OCI-LY7 (cell line): ENCODE measurements around the gene FNDC3B. TPM values are rescaled to one million over a fixed set of nuclear protein-coding genes. Genes with fewer than 3 reads are reported as not detected.

Source experiments
- BruUV-seq: library from RNA; stranded (reverse); fragments of 400-500 nt; replicated peaks from 2 replicates; lab custom pipeline; 2021; lab: Mats Ljungman, UMichigan
- CTCF ChIA-PET: fragments of 300-600 bp; sonication (Branson Sonifier 250); formaldehyde crosslinking; loops from one replicate; lab custom pipeline; 2022; ENCODE audit warnings: antibody characterized with exemption; ENCODE audit not compliant: unreplicated experiment; lab: Charles Lee
- POLR2A ChIA-PET: fragments of 300-600 bp; sonication (Branson Sonifier 250); formaldehyde crosslinking; loops from one replicate; lab custom pipeline; 2022; ENCODE audit warnings: antibody characterized with exemption; lab: Charles Lee
- DNase-seq: peaks from one replicate; pipeline ENCODE4 v3.0.0-alpha.2; 2015; ENCODE audit warnings: low spot score
- H2AFZ ChIP-seq: fragments of 200-600 bp; sonication (generic), shearing (Covaris generic); 2 replicates; pipeline ENCODE4 v1.6.1; 2014; ENCODE audit warnings: mild to moderate bottlenecking, antibody characterized with exemption, low read length, moderate library complexity
- H3K27ac ChIP-seq: fragments of 200-600 bp; sonication (generic); 2 replicates; pipeline ENCODE4 v1.5.1; 2014; ENCODE audit warnings: mixed run types, low read depth, mild to moderate bottlenecking, moderate library complexity, low read length, inconsistent platforms; ENCODE audit not compliant: poor library complexity, severe bottlenecking
- H3K36me3 ChIP-seq: fragments of 200-600 bp; sonication (generic); 2 replicates; pipeline ENCODE4 v1.6.1; 2014; ENCODE audit warnings: mild to moderate bottlenecking, antibody characterized with exemption, low read length, moderate library complexity, mixed read lengths; ENCODE audit not compliant: insufficient read depth
- H3K4me1 ChIP-seq: fragments of 200-600 bp; sonication (generic); 2 replicates; pipeline ENCODE4 v1.5.1; 2014; ENCODE audit warnings: mild to moderate bottlenecking, low read length; ENCODE audit not compliant: insufficient read depth, poor library complexity, severe bottlenecking
- H3K4me2 ChIP-seq: fragments of 200-600 bp; sonication (generic); 2 replicates; pipeline ENCODE4 v1.6.1; 2014; ENCODE audit warnings: mild to moderate bottlenecking, low read length
- H3K4me3 ChIP-seq: fragments of 200-600 bp; sonication (generic); 2 replicates; pipeline ENCODE4 v1.5.1; 2014; ENCODE audit warnings: mild to moderate bottlenecking, low read depth, low read length; ENCODE audit not compliant: poor library complexity, severe bottlenecking
- H3K79me2 ChIP-seq: fragments of 200-600 bp; sonication (generic); 2 replicates; pipeline ENCODE4 v1.6.1; 2016; ENCODE audit warnings: low read depth, mild to moderate bottlenecking, low read length, moderate library complexity, mixed read lengths; ENCODE audit not compliant: insufficient read depth
- H3K9me2 ChIP-seq: fragments of 200-600 bp; sonication (generic); 2 replicates; pipeline ENCODE4 v1.6.1; 2016; ENCODE audit warnings: mild to moderate bottlenecking, low read length, mixed read lengths; ENCODE audit not compliant: insufficient read depth
- H3K9me3 ChIP-seq: fragments of 200-600 bp; sonication (generic); 2 replicates; pipeline ENCODE4 v1.6.1; 2014; ENCODE audit warnings: mild to moderate bottlenecking, mixed run types, low read length, mixed read lengths
- H4K20me1 ChIP-seq: fragments of 200-600 bp; sonication (generic); 2 replicates; pipeline ENCODE4 v1.6.1; 2014; ENCODE audit warnings: mild to moderate bottlenecking, antibody characterized with exemption, low read length, moderate library complexity, mixed read lengths; ENCODE audit not compliant: insufficient read depth
- EZH2phosphoT487 ChIP-seq: fragments of 200-600 bp; sonication (generic); IDR thresholded peaks from 2 replicates; pipeline ENCODE4 v1.6.1; 2018; ENCODE audit warnings: low read depth, borderline replicate concordance, mild to moderate bottlenecking, mixed run types, antibody characterized with exemption, low read length, moderate library complexity, mixed read lengths
- intact Hi-C: fragments of 100-400 bp; cut with micrococcal nuclease; formaldehyde crosslinking; loops from one replicate; pipeline ENCODE4 v1.10.0; 2022; ENCODE audit not compliant: unreplicated experiment
- total RNA-seq, 2 experiments: library from RNA; depleted of rRNA in 1 of 2; stranded (reverse); fragments of >200 nt in 1 of 2; shearing (Covaris generic) in 1 of 2; gene quantifications; 2 replicates each; pipeline ENCODE4 v1.2.3, GENCODE V29; 2014 to 2022
- TF ChIP-seq, protein P1 (sequence below): fragments of 200-600 bp; sonication (generic); conservative IDR thresholded peaks from 2 replicates; pipeline ENCODE4 v1.5.1; 2014; ENCODE audit warnings: mild to moderate bottlenecking, antibody characterized with exemption, low read length, moderate library complexity, mixed read lengths

The FNDC3B gene
- total RNA-seq, 2 experiments from 2014 or later: 23.3 to 28.5 TPM

GRCh38 chr3:172380632-172381031 lies 341.3 kb downstream of the FNDC3B start:
- BruUV-seq: no TSS peak
- no peak overlapping the region for H3K4me2 ChIP-seq
- H3K79me2 ChIP-seq: no peaks in the 10 kb centered on the region
- POLR2A ChIA-PET: interaction anchor here (0.5 to 1.1 kb wide), 4 partner anchors 16 to 614 kb away, joined by 3 to 4 read pairs (median 3); no protein-coding TSS in a partner anchor
- no peak for DNase-seq
- H3K4me3 ChIP-seq: no peak overlapping the region
- CTCF ChIA-PET: no interaction called here
- intact Hi-C loops: no loop called here
- no peaks in the 10 kb centered on the region for H3K9me2 ChIP-seq
- H3K4me1 ChIP-seq: no peaks in the 10 kb centered on the region
- no peak for TF ChIP-seq EZH2phosphoT487
- TF ChIP-seq, protein P1, sequence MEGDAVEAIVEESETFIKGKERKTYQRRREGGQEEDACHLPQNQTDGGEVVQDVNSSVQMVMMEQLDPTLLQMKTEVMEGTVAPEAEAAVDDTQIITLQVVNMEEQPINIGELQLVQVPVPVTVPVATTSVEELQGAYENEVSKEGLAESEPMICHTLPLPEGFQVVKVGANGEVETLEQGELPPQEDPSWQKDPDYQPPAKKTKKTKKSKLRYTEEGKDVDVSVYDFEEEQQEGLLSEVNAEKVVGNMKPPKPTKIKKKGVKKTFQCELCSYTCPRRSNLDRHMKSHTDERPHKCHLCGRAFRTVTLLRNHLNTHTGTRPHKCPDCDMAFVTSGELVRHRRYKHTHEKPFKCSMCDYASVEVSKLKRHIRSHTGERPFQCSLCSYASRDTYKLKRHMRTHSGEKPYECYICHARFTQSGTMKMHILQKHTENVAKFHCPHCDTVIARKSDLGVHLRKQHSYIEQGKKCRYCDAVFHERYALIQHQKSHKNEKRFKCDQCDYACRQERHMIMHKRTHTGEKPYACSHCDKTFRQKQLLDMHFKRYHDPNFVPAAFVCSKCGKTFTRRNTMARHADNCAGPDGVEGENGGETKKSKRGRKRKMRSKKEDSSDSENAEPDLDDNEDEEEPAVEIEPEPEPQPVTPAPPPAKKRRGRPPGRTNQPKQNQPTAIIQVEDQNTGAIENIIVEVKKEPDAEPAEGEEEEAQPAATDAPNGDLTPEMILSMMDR: no peak
- H2AFZ ChIP-seq: no peak overlapping the region
- H3K36me3 ChIP-seq: peaks cover 6% of the 10 kb centered on the region; the same call in 1 of the 2 replicates
- no peaks in the 10 kb centered on the region for H3K9me3 ChIP-seq
- H3K27ac ChIP-seq: no peak overlapping the region
- no peaks in the 10 kb centered on the region for H4K20me1 ChIP-seq

DNA sequence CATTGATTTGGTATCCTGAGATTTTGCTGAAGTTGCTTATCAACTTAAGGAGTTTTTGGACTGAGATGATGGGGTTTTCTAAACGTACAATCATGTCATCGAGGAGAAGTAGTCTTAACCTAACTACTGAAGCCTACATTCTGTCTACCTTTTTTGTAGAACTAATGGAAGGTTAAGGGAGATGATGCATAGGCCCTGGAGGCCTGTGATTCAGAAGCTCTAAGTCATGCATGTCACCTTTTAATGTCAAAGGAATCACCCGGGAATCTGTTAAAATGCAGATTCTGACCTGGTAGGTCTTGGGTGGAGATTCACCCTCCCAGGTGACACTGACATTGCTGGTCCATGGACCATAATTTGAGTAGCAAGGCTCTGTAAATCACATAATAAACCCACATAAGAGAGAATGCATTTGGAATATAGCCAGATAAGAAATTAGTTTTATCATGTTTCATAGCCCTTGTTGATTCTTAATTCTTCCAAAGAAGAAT lies 344.0 kb downstream of the FNDC3B start:
- intact Hi-C loops: no loop called here
- Histone ChIP-seq H3K4me3 (no peak overlapping the region), H4K20me1 (no peaks in the 10 kb centered on the region), H3K4me2 (no peak overlapping the region), H3K9me2 (no peaks in the 10 kb centered on the region), H2AFZ (no peak overlapping the region), H3K79me2 (no peaks in the 10 kb centered on the region), H3K9me3 (no peaks in the 10 kb centered on the region), H3K36me3 (peaks cover 6% of the 10 kb centered on the region; the same call in 1 of the 2 replicates), H3K4me1 (no peaks in the 10 kb centered on the region), H3K27ac (no peak overlapping the region)
- POLR2A ChIA-PET: no interaction called here
- CTCF ChIA-PET: no interaction called here
- DNase-seq: no peak
- no TSS peak for BruUV-seq
- no peak for TF ChIP-seq EZH2phosphoT487
- TF ChIP-seq, protein P1: no peak

- BruUV-seq: no TSS peak
- Histone ChIP-seq H3K27ac (no peak overlapping the region), H3K36me3 (peaks cover 6% of the 10 kb centered on the region; the same call in 1 of the 2 replicates), H3K4me1 (no peaks in the 10 kb centered on the region), H3K79me2 (no peaks in the 10 kb centered on the region), H3K4me2 (no peak overlapping the region), H4K20me1 (no peaks in the 10 kb centered on the region), H3K9me2 (no peaks in the 10 kb centered on the region), H3K4me3 (no peak overlapping the region), H2AFZ (no peak overlapping the region), H3K9me3 (no peaks in the 10 kb centered on the region)
- no peak for DNase-seq
- POLR2A ChIA-PET: interaction anchor here (0.7 kb wide), 1 partner anchor 646 kb away, joined by 4 read pairs; no protein-coding TSS in a partner anchor
- intact Hi-C loops: no loop called here
- TF ChIP-seq EZH2phosphoT487: no peak
- TF ChIP-seq, protein P1: no peak
- CTCF ChIA-PET: no interaction called here
These were observed 345.5 kb downstream of the FNDC3B start for GRCh38 chr3:172384836-172385235.
